H1 (cell line): Measurements from ENCODE around the gene BCL2L1. TPM values are rescaled to one million over a fixed set of nuclear protein-coding genes. Genes with fewer than 3 reads are reported as not detected.

ENCODE experiments used
- CTCF ChIA-PET: fragments of 300-600 bp; sonication (Branson Sonifier 250); formaldehyde crosslinking; loops from one replicate; lab custom pipeline; 2021; ENCODE audit not compliant: partially characterized antibody; lab: Charles Lee
- POLR2A ChIA-PET: fragments of 300-600 bp; sonication (Branson Sonifier 250); formaldehyde crosslinking; loops from one replicate; lab custom pipeline; 2021; ENCODE audit warnings: inconsistent platforms; ENCODE audit not compliant: partially characterized antibody; lab: Charles Lee
- DNase-seq, 2 experiments: peaks; one replicate each; pipeline versions ENCODE4 v3.0.0 to v3.0.0-alpha.2; 2010 to 2022; ENCODE audit warnings: low spot score in 2 of 2, low read depth in 1 of 2, mixed read lengths in 1 of 2
- FAIRE-seq: peaks from 2 replicates; lab custom pipeline; 2011; peaks lifted over from hg19 to GRCh38; lab: Jason Lieb, UNC
- H2AFZ ChIP-seq: 2 replicates; pipeline ENCODE4 v1.8.1; 2012; ENCODE audit warnings: low read length, inconsistent platforms
- H2AK5ac ChIP-seq: 2 replicates; pipeline ENCODE4 v1.6.1; 2013; ENCODE audit warnings: low read depth, low read length
- H2BK120ac ChIP-seq: replicated peaks from 2 replicates; pipeline ENCODE3; 2013; ENCODE audit warnings: low read depth, low read length, inconsistent platforms
- H2BK12ac ChIP-seq: 2 replicates; pipeline ENCODE4 v1.6.1; 2013; ENCODE audit warnings: low read depth, low read length
- H2BK15ac ChIP-seq: 2 replicates; pipeline ENCODE4 v1.6.1; 2013; ENCODE audit warnings: low read length
- H2BK20ac ChIP-seq: 2 replicates; pipeline ENCODE4 v1.6.1; 2013; ENCODE audit warnings: low read length
- H2BK5ac ChIP-seq: 2 replicates; pipeline ENCODE4 v1.6.1; 2013; ENCODE audit warnings: low read depth, low read length
- H3K14ac ChIP-seq: 2 replicates; pipeline ENCODE4 v1.6.1; 2013; ENCODE audit warnings: inconsistent platforms; ENCODE audit not compliant: insufficient read length
- H3K18ac ChIP-seq: 2 replicates; pipeline ENCODE4 v1.6.1; 2013; ENCODE audit warnings: low read length; ENCODE audit errors: extremely low read depth
- H3K23ac ChIP-seq: 2 replicates; pipeline ENCODE4 v1.6.1; 2013; ENCODE audit warnings: inconsistent platforms; ENCODE audit not compliant: insufficient read length
- H3K23me2 ChIP-seq: 2 replicates; pipeline ENCODE4 v1.6.1; 2013; ENCODE audit warnings: low read depth, low read length
- H3K27ac ChIP-seq: 2 replicates; pipeline ENCODE4 v1.6.1; 2011; ENCODE audit warnings: low read depth, low read length, inconsistent platforms
- H3K27me3 ChIP-seq, 4 experiments: replicated peaks in 1 of 4; 1 replicate in 1 of 4; 2 replicates in 3 of 4; pipeline versions ENCODE4 v1.6.1 to v1.8.1; 2011 to 2013; ENCODE audit warnings: low read length in 3 of 4, mild to moderate bottlenecking in 3 of 4, inconsistent platforms in 2 of 4, mixed read lengths in 2 of 4, moderate library complexity in 1 of 4; ENCODE audit not compliant: control insufficient read depth in 3 of 4, insufficient read depth in 3 of 4; ENCODE audit errors: extremely low read depth in 1 of 4
- H3K36me3 ChIP-seq, 4 experiments: 2 replicates each; pipeline versions ENCODE4 v1.6.1 to v1.8.1; 2011 to 2013; ENCODE audit warnings: mild to moderate bottlenecking in 4 of 4, low read length in 3 of 4, moderate library complexity in 2 of 4, control low read depth in 1 of 4, inconsistent platforms in 1 of 4; ENCODE audit not compliant: insufficient read depth in 4 of 4, control insufficient read depth in 2 of 4
- H3K4ac ChIP-seq: replicated peaks from 2 replicates; pipeline ENCODE3; 2013; ENCODE audit warnings: low read length, low read depth, mixed read lengths, inconsistent platforms; ENCODE audit not compliant: insufficient read length
- H3K4me1 ChIP-seq, 4 experiments: replicated peaks in 1 of 4; 1 replicate in 1 of 4; 2 replicates in 3 of 4; pipeline versions ENCODE4 v1.6.1 to v1.8.1; 2011 to 2013; ENCODE audit warnings: low read length in 3 of 4, inconsistent platforms in 2 of 4, mixed read lengths in 1 of 4; ENCODE audit not compliant: insufficient read depth in 4 of 4, control insufficient read depth in 3 of 4
- H3K4me2 ChIP-seq, 2 experiments: 2 replicates each; pipeline versions ENCODE4 v1.6.1 to v1.8.1; 2011 to 2013; ENCODE audit warnings: low read depth in 2 of 2, low read length in 2 of 2, control low read depth in 1 of 2, inconsistent platforms in 1 of 2, mild to moderate bottlenecking in 1 of 2; ENCODE audit not compliant: insufficient read depth in 1 of 2
- H3K4me3 ChIP-seq, 4 experiments: fragments of 200-600, 300-600 bp in 1 of 4; sonication (generic), shearing (Covaris generic), sonication (Bioruptor Twin) in 1 of 4; 2 replicates each; pipeline versions ENCODE4 v1.5.1 to v1.8.1; 2011 to 2016; ENCODE audit warnings: low read length in 4 of 4, low read depth in 3 of 4, control low read depth in 2 of 4, inconsistent platforms in 2 of 4, mild to moderate bottlenecking in 2 of 4, mixed read lengths in 1 of 4, moderate library complexity in 1 of 4; ENCODE audit not compliant: insufficient read depth in 2 of 4; ENCODE audit errors: extremely low read depth in 1 of 4
- H3K56ac ChIP-seq: replicated peaks from 2 replicates; pipeline ENCODE3; 2013; ENCODE audit warnings: low read depth, mild to moderate bottlenecking, mixed read lengths, low read length, inconsistent platforms; ENCODE audit not compliant: insufficient read length
- H3K79me1 ChIP-seq: 2 replicates; pipeline ENCODE4 v1.6.1; 2013; ENCODE audit warnings: low read depth, low read length, control low read depth
- H3K79me2 ChIP-seq, 2 experiments: 2 replicates each; pipeline versions ENCODE4 v1.6.1 to v1.8.1; 2012 to 2013; ENCODE audit warnings: low read length in 2 of 2, mild to moderate bottlenecking in 2 of 2, inconsistent platforms in 1 of 2; ENCODE audit not compliant: insufficient read depth in 2 of 2, control insufficient read depth in 1 of 2
- H3K9ac ChIP-seq, 4 experiments: replicated peaks in 1 of 4; 1 replicate in 1 of 4; 2 replicates in 3 of 4; pipeline versions ENCODE4 v1.6.1 to v1.8.1; 2011 to 2013; ENCODE audit warnings: low read depth in 3 of 4, low read length in 3 of 4, control low read depth in 2 of 4, mild to moderate bottlenecking in 2 of 4, moderate library complexity in 2 of 4, inconsistent platforms in 1 of 4; ENCODE audit errors: extremely low read depth in 1 of 4
- H3K9me3 ChIP-seq, 2 experiments: 2 replicates each; pipeline versions ENCODE4 v1.6.1 to v1.8.1; 2012 to 2013; ENCODE audit warnings: mild to moderate bottlenecking in 2 of 2, moderate library complexity in 2 of 2, control low read depth in 1 of 2, inconsistent platforms in 1 of 2, low read depth in 1 of 2, low read length in 1 of 2, mixed read lengths in 1 of 2; ENCODE audit not compliant: insufficient read depth in 2 of 2
- H4K20me1 ChIP-seq, 2 experiments: replicated peaks in 1 of 2; 2 replicates each; pipeline versions ENCODE3 to v1.8.1; 2011 to 2013; ENCODE audit warnings: inconsistent platforms in 2 of 2, low read length in 2 of 2, mild to moderate bottlenecking in 1 of 2; ENCODE audit not compliant: insufficient read depth in 2 of 2, control insufficient read depth in 1 of 2
- H4K5ac ChIP-seq: 2 replicates; pipeline ENCODE4 v1.6.1; 2013; ENCODE audit warnings: low read length, low read depth, mixed read lengths, inconsistent platforms; ENCODE audit not compliant: insufficient read length
- H4K8ac ChIP-seq: 2 replicates; pipeline ENCODE4 v1.8.0; 2013; ENCODE audit warnings: mild to moderate bottlenecking, moderate library complexity, low read length, inconsistent platforms; ENCODE audit not compliant: insufficient read depth; ENCODE audit errors: extremely low read depth
- H4K91ac ChIP-seq: replicated peaks from 2 replicates; pipeline ENCODE3; 2013; ENCODE audit warnings: low read length, mixed read lengths, inconsistent platforms; ENCODE audit not compliant: insufficient read length
- ASH2L ChIP-seq: fragments of 200-600, 300-600 bp; sonication (generic); IDR thresholded peaks from one replicate; pipeline ENCODE4 v1.7.1; 2017; ENCODE audit warnings: low read length
- BRCA1 ChIP-seq: IDR thresholded peaks from 2 replicates; pipeline ENCODE4 v1.6.1; 2012; ENCODE audit warnings: low read depth, low read length, improper control_type of control experiment
- CBX8 ChIP-seq: fragments of 300-800, 300-1000 bp; sonication (generic); IDR thresholded peaks from 2 replicates; pipeline ENCODE4 v1.7.1; 2016; ENCODE audit warnings: low read depth, low read length, borderline replicate concordance
- EP300 ChIP-seq, 2 experiments: IDR thresholded peaks; 1 replicate in 1 of 2; 2 replicates in 1 of 2; pipeline ENCODE4 v1.6.1; 2011 to 2012; ENCODE audit warnings: low read depth in 2 of 2, low read length in 2 of 2, mild to moderate bottlenecking in 2 of 2, borderline replicate concordance in 1 of 2, inconsistent platforms in 1 of 2, moderate library complexity in 1 of 2
- GTF2F1 ChIP-seq: IDR thresholded peaks from 2 replicates; pipeline ENCODE4 v1.6.1; 2012; ENCODE audit warnings: low read depth, low read length, improper control_type of control experiment, borderline replicate concordance
- KDM1A ChIP-seq: fragments of 200-600, 300-600 bp; sonication (generic); IDR thresholded peaks from 2 replicates; pipeline ENCODE4 v1.7.1; 2016; ENCODE audit warnings: mild to moderate bottlenecking, low read length, borderline replicate concordance
- KDM4A ChIP-seq: IDR thresholded peaks from one replicate; pipeline ENCODE4 v1.7.1; 2012; ENCODE audit warnings: low read depth, mild to moderate bottlenecking, moderate library complexity, low read length, inconsistent platforms; ENCODE audit not compliant: severe bottlenecking
- POLR2A ChIP-seq, 2 experiments: IDR thresholded peaks; 1 replicate in 1 of 2; 2 replicates in 1 of 2; pipeline ENCODE4 v1.6.1; 2011; ENCODE audit warnings: low read depth in 2 of 2, low read length in 2 of 2, mild to moderate bottlenecking in 2 of 2; ENCODE audit errors: control extremely low read depth in 1 of 2
- POLR2AphosphoS5 ChIP-seq: IDR thresholded peaks from 2 replicates; pipeline ENCODE4 v1.6.1; 2011; ENCODE audit warnings: low read depth, low read length
- RFX5 ChIP-seq: IDR thresholded peaks from 2 replicates; pipeline ENCODE4 v1.6.1; 2011; ENCODE audit warnings: low read depth, low read length, improper control_type of control experiment, borderline replicate concordance
- RNF2 ChIP-seq: fragments of 200-900, 300-1000 bp; sonication (generic); IDR thresholded peaks from 2 replicates; pipeline ENCODE4 v1.7.1; 2016; ENCODE audit warnings: borderline replicate concordance, low read depth, mild to moderate bottlenecking, antibody characterized with exemption, low read length; ENCODE audit not compliant: poor library complexity, severe bottlenecking; ENCODE audit errors: missing control alignments
- RXRA ChIP-seq: IDR thresholded peaks from 2 replicates; pipeline ENCODE4 v1.6.1; 2011; ENCODE audit warnings: low read depth, mild to moderate bottlenecking, low read length, moderate library complexity; ENCODE audit not compliant: insufficient read depth
- SP1 ChIP-seq: IDR thresholded peaks from 2 replicates; pipeline ENCODE4 v1.6.1; 2011; ENCODE audit warnings: low read depth, low read length
- SP2 ChIP-seq: IDR thresholded peaks from 2 replicates; pipeline ENCODE4 v1.6.1; 2012; ENCODE audit warnings: mild to moderate bottlenecking, low read length, inconsistent platforms
- SP4 ChIP-seq: IDR thresholded peaks from 2 replicates; pipeline ENCODE4 v1.6.1; 2012; ENCODE audit warnings: low read length, inconsistent platforms
- TBP ChIP-seq: IDR thresholded peaks from 2 replicates; pipeline ENCODE4 v1.6.1; 2011; ENCODE audit warnings: low read depth, low read length, improper control_type of control experiment
- polyA plus RNA-seq, 7 experiments: library from polyadenylated mRNA; depleted of rRNA in 3 of 7; stranded (reverse) in 5 of 7; unstranded in 2 of 7; fragments of >200 nt in 5 of 7; fragments of 200-250 nt in 2 of 7; gene quantifications; 1 replicate in 5 of 7; 2 replicates in 1 of 7; 4 replicates in 1 of 7; pipeline versions ENCODE4 v1.2.1 to v1.2.3, GENCODE V29; 2011 to 2013; ENCODE audit warnings: missing spikeins in 2 of 7, mixed read lengths in 2 of 7
- total RNA-seq: library from RNA; stranded (reverse); fragmentation: NEBNext Ultra II Directional; extraction: Animal tissue kit (Norgen Biotek cat#: 25700); gene quantifications from 2 replicates; pipeline ENCODE4 v1.2.1, GENCODE V29; 2021

Gene BCL2L1
- total and polyA plus RNA-seq, 2 of the 8 experiments (the other 6 are each of a cell fraction or from before 2014, with no cell fraction given) = 64.9 to 66.1 TPM

GRCh38 chr20:31673435-31673834, 49.2 kb downstream of the BCL2L1 start:
- no peak overlapping the region for H3K4me3 ChIP-seq
- FAIRE-seq = no peak
- peaks cover 3% of the 10 kb centered on the region; the same call in 1 of the 2 replicates for H3K79me1 ChIP-seq
- H3K9me3 ChIP-seq = no peaks in the 10 kb centered on the region
- H4K8ac ChIP-seq = no peak overlapping the region
- H3K27ac ChIP-seq = no peak overlapping the region
- H4K91ac ChIP-seq = no peak overlapping the region
- H2BK20ac ChIP-seq = no peak overlapping the region
- H3K23me2 ChIP-seq = no peaks in the 10 kb centered on the region
- H3K4me2 ChIP-seq = no peak overlapping the region
- no peak overlapping the region for H3K56ac ChIP-seq
- H3K14ac ChIP-seq = no peak overlapping the region
- no peak overlapping the region for H2AK5ac ChIP-seq
- H2AFZ ChIP-seq = no peak overlapping the region
- H3K4me1 ChIP-seq = peaks cover 0 to 4% (median 0%) of the 10 kb centered on the region in 4 experiments; a peak in 2 of 7 replicates
- CTCF ChIA-PET = interaction anchor here (0.6 to 9.3 kb wide), 5 partner anchors 9 to 159 kb away, joined by 4 to 52 read pairs (median 9); partner anchors contain the start of gene HM13
- H3K27me3 ChIP-seq = no peaks in the 10 kb centered on the region
- no peak overlapping the region for H3K18ac ChIP-seq
- no peak overlapping the region for H2BK120ac ChIP-seq
- H3K4ac ChIP-seq = no peak overlapping the region
- H3K79me2 ChIP-seq = peaks cover 0 to 2% of the 10 kb centered on the region in 2 experiments; a peak in 1 of 4 replicates
- no peak overlapping the region for H2BK15ac ChIP-seq
- no peak for DNase-seq
- H3K36me3 ChIP-seq = peaks cover 0 to 2% (median 0%) of the 10 kb centered on the region in 4 experiments; a peak in 3 of 8 replicates
- POLR2A ChIA-PET = interaction anchor here (1.6 to 1.8 kb wide), 2 partner anchors 9 to 11 kb away, joined by 7 read pairs; no protein-coding TSS in a partner anchor
- no peak overlapping the region for H4K5ac ChIP-seq
- H3K9ac ChIP-seq = no peak overlapping the region
- no peak overlapping the region for H2BK12ac ChIP-seq
- H4K20me1 ChIP-seq = peaks cover 0 to 3% of the 10 kb centered on the region in 2 experiments
- H3K23ac ChIP-seq = no peak overlapping the region
- H2BK5ac ChIP-seq = no peak overlapping the region
- TF ChIP-seq KDM4A (no peak), SP4 (no peak), RFX5 (no peak), BRCA1 (no peak), GTF2F1 (no peak), SP2 (no peak), SP1 (no peak), RNF2 (no peak), POLR2AphosphoS5 (no peak), RXRA (no peak), CBX8 (no peak), POLR2A (IDR thresholded peaks at IDR 0.05; ENCODE audit: control extremely low read depth in 1 of 2, low read depth in 2 of 2, low read length in 2 of 2) (no peak), KDM1A (no peak), TBP (no peak), ASH2L (no peak), EP300 (IDR thresholded peaks at IDR 0.05; ENCODE audit: borderline replicate concordance in 1 of 2, low read depth in 2 of 2, low read length in 2 of 2) (no peak)
